GM23338 (cell line): ENCODE measurements around the gene BICD2. TPM values are rescaled to one million over a fixed set of nuclear protein-coding genes. Genes with fewer than 3 reads are reported as not detected.

ENCODE experiments used
- ATAC-seq: fragments of 200-7000 bp; cut with Tn5 transposase; 3 replicates; pipeline ENCODE4 v1.9.1; 2020
- DNase-seq: peaks from one replicate; pipeline ENCODE4 v3.0.0-alpha.2; 2015; ENCODE audit warnings: low spot score
- H2AFZ ChIP-seq: fragments of 200-600 bp; sonication (generic); 2 replicates; pipeline ENCODE4 v1.8.0; 2016; ENCODE audit warnings: antibody characterized with exemption, mild to moderate bottlenecking, moderate library complexity
- H3F3A ChIP-seq: fragments of 200-600 bp; sonication (generic); replicated peaks from 2 replicates; pipeline ENCODE4 v1.8.0; 2017; ENCODE audit warnings: antibody characterized with exemption, mixed run types, low read depth
- H3K27ac ChIP-seq: fragments of 200-600 bp; sonication (generic); 2 replicates; pipeline ENCODE4 v1.6.1; 2016; ENCODE audit warnings: low read depth
- H3K27me3 ChIP-seq: fragments of 200-600 bp; sonication (generic); 2 replicates; pipeline ENCODE4 v1.8.0; 2016; ENCODE audit warnings: mild to moderate bottlenecking, mixed run types, moderate library complexity; ENCODE audit not compliant: insufficient read depth
- H3K36me3 ChIP-seq: fragments of 200-600 bp; sonication (generic); 2 replicates; pipeline ENCODE4 v1.8.0; 2016; ENCODE audit warnings: mild to moderate bottlenecking; ENCODE audit not compliant: insufficient read depth
- H3K4me1 ChIP-seq: fragments of 200-600 bp; sonication (generic); 2 replicates; pipeline ENCODE4 v1.8.0; 2016; ENCODE audit warnings: mild to moderate bottlenecking, moderate library complexity; ENCODE audit not compliant: insufficient read depth
- H3K4me2 ChIP-seq: fragments of 200-600 bp; sonication (generic); 2 replicates; pipeline ENCODE4 v1.7.1; 2017; ENCODE audit warnings: mixed run types
- H3K4me3 ChIP-seq: fragments of 200-600 bp; sonication (generic); 2 replicates; pipeline ENCODE4 v1.6.1; 2016; ENCODE audit warnings: mixed run types
- H3K79me2 ChIP-seq: fragments of 200-600 bp; sonication (generic); replicated peaks from 2 replicates; pipeline ENCODE4 v1.8.0; 2017; ENCODE audit warnings: mild to moderate bottlenecking; ENCODE audit not compliant: insufficient read depth
- H3K9me2 ChIP-seq: fragments of 200-600 bp; sonication (generic); 2 replicates; pipeline ENCODE4 v1.8.0; 2017; ENCODE audit not compliant: insufficient read depth
- H4K20me1 ChIP-seq: fragments of 200-600 bp; sonication (generic); replicated peaks from 2 replicates; pipeline ENCODE4 v1.8.0; 2017; ENCODE audit warnings: mild to moderate bottlenecking; ENCODE audit not compliant: insufficient read depth
- H3K27ac Mint-ChIP-seq: 2 replicates; pipeline ENCODE4 v1.8.0; 2020; ENCODE audit warnings: inconsistent platforms, mild to moderate bottlenecking, moderate library complexity, mixed read lengths
- H3K27me3 Mint-ChIP-seq: 3 replicates; pipeline ENCODE4 v1.8.0; 2022; ENCODE audit warnings: low read depth, mild to moderate bottlenecking, moderate library complexity, mixed read lengths, inconsistent platforms; ENCODE audit not compliant: insufficient read depth, poor library complexity
- H3K36me3 Mint-ChIP-seq: 3 replicates; pipeline ENCODE4 v1.8.0; 2021; ENCODE audit warnings: low read depth, mild to moderate bottlenecking, inconsistent platforms, moderate library complexity, mixed read lengths
- H3K4me1 Mint-ChIP-seq: 3 replicates; pipeline ENCODE4 v1.8.0; 2020; ENCODE audit warnings: mild to moderate bottlenecking, inconsistent platforms, mixed read lengths
- H3K4me3 Mint-ChIP-seq: 3 replicates; pipeline ENCODE4 v1.8.0; 2021; ENCODE audit warnings: moderate library complexity, mild to moderate bottlenecking, inconsistent platforms, mixed read lengths
- H3K9me3 Mint-ChIP-seq: 3 replicates; pipeline ENCODE4 v1.8.0; 2020; ENCODE audit warnings: moderate library complexity, mild to moderate bottlenecking, inconsistent platforms, mixed read lengths
- CREB1 ChIP-seq: fragments of 250-450 bp; sonication (Bioruptor Pico); IDR thresholded peaks from 2 replicates; pipeline ENCODE4 v1.5.0; 2020; ENCODE audit warnings: low read depth, mild to moderate bottlenecking, moderate library complexity
- EZH2 ChIP-seq: fragments of 200-600 bp; sonication (generic); IDR thresholded peaks from one replicate; pipeline ENCODE4 v1.8.0; 2017; ENCODE audit warnings: antibody characterized with exemption, mild to moderate bottlenecking, low read depth; ENCODE audit not compliant: unreplicated experiment
- EZH2phosphoT487 ChIP-seq: fragments of 200-600 bp; sonication (generic); IDR thresholded peaks from one replicate; pipeline ENCODE4 v1.8.1; 2018; ENCODE audit warnings: antibody characterized with exemption; ENCODE audit not compliant: unreplicated experiment
- JUNB ChIP-seq: IDR thresholded peaks from one replicate; pipeline ENCODE4 v1.6.1; 2016; ENCODE audit warnings: antibody characterized with exemption; ENCODE audit not compliant: unreplicated experiment
- NANOG ChIP-seq: IDR thresholded peaks from 2 replicates; pipeline ENCODE4 v1.6.1; 2016; ENCODE audit warnings: antibody characterized with exemption, borderline replicate concordance
- POLR2AphosphoS5 ChIP-seq: IDR thresholded peaks from 2 replicates; pipeline ENCODE4 v1.6.1; 2016; ENCODE audit warnings: antibody characterized with exemption, low read depth
- STAT1 ChIP-seq: IDR thresholded peaks from one replicate; pipeline ENCODE4 v1.6.1; 2016; ENCODE audit warnings: antibody characterized with exemption; ENCODE audit not compliant: unreplicated experiment
- ZNF114 ChIP-seq: fragments of 250-450 bp; sonication (Bioruptor Pico); IDR thresholded peaks from 2 replicates; pipeline ENCODE4 v1.5.0; 2020; ENCODE audit warnings: mild to moderate bottlenecking, moderate library complexity
- ZNF331 ChIP-seq: fragments of 250-450 bp; sonication (Bioruptor Pico); IDR thresholded peaks from 2 replicates; pipeline ENCODE4 v1.5.0; 2020; ENCODE audit warnings: low read depth, mild to moderate bottlenecking, moderate library complexity
- ZNF462 ChIP-seq: fragments of 250-450 bp; sonication (Bioruptor Pico); IDR thresholded peaks from 2 replicates; pipeline ENCODE4 v1.5.0; 2020; ENCODE audit warnings: mild to moderate bottlenecking, moderate library complexity
- polyA plus RNA-seq: library from polyadenylated mRNA; unstranded; fragments of >200 nt; fragmentation: Nextera tagmentation; extraction: Ambion mirVana; gene quantifications from 2 replicates; pipeline ENCODE4 v1.2.1, GENCODE V29; 2016
- total RNA-seq: library from RNA; depleted of rRNA; stranded (reverse); fragments of >200 nt; shearing (Covaris generic); gene quantifications from 2 replicates; pipeline ENCODE4 v1.2.3, GENCODE V29; 2014
- TF ChIP-seq, protein P1 (sequence below): IDR thresholded peaks from one replicate; pipeline ENCODE4 v1.6.1; 2018; ENCODE audit warnings: antibody characterized with exemption; ENCODE audit not compliant: unreplicated experiment
- TF ChIP-seq, protein P2 (sequence below): IDR thresholded peaks from 2 replicates; pipeline ENCODE4 v1.6.1; 2016; ENCODE audit warnings: antibody characterized with exemption
- TF ChIP-seq, protein P3 (sequence below), 2 experiments: fragments of 200-600 bp in 1 of 2; sonication (generic) in 1 of 2; conservative IDR thresholded peaks; 2 replicates each; pipeline versions ENCODE4 v1.5.1 to v1.6.1; 2016 to 2017; ENCODE audit warnings: antibody characterized with exemption in 2 of 2, low read depth in 2 of 2, mild to moderate bottlenecking in 2 of 2, moderate library complexity in 1 of 2

Gene BICD2
- total and polyA plus RNA-seq, 2 experiments from 2014 or later = 8.7 to 34.3 TPM

DNA sequence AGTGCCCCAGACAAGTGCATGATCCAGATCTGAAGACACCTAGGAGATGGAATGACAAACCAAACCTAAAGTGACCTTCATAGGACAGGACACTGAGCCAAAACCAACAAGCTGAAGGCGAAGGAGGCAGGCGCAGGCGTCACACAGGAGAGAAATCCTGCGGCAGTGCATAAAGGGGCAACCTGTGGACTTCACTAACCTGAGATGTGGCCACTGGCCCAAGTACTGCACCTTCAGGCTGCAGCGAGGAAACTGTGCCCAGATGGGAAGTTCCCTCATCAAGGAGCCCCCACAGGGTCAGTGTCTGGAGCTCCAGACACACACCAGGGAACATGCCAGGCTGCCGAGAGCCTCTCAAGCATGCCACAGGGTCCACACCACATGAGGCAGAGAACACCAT lies 98.4 kb downstream of the BICD2 start:
- TF ChIP-seq NANOG (no peak), ZNF462 (CRISPR knock-in tag) (no peak), EZH2phosphoT487 (no peak), STAT1 (no peak), ZNF114 (CRISPR knock-in tag) (no peak), CREB1 (CRISPR knock-in tag) (no peak), EZH2 (no peak), JUNB (no peak), POLR2AphosphoS5 (no peak), ZNF331 (CRISPR knock-in tag) (no peak)
- TF ChIP-seq, protein P1, sequence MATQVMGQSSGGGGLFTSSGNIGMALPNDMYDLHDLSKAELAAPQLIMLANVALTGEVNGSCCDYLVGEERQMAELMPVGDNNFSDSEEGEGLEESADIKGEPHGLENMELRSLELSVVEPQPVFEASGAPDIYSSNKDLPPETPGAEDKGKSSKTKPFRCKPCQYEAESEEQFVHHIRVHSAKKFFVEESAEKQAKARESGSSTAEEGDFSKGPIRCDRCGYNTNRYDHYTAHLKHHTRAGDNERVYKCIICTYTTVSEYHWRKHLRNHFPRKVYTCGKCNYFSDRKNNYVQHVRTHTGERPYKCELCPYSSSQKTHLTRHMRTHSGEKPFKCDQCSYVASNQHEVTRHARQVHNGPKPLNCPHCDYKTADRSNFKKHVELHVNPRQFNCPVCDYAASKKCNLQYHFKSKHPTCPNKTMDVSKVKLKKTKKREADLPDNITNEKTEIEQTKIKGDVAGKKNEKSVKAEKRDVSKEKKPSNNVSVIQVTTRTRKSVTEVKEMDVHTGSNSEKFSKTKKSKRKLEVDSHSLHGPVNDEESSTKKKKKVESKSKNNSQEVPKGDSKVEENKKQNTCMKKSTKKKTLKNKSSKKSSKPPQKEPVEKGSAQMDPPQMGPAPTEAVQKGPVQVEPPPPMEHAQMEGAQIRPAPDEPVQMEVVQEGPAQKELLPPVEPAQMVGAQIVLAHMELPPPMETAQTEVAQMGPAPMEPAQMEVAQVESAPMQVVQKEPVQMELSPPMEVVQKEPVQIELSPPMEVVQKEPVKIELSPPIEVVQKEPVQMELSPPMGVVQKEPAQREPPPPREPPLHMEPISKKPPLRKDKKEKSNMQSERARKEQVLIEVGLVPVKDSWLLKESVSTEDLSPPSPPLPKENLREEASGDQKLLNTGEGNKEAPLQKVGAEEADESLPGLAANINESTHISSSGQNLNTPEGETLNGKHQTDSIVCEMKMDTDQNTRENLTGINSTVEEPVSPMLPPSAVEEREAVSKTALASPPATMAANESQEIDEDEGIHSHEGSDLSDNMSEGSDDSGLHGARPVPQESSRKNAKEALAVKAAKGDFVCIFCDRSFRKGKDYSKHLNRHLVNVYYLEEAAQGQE = no peak
- TF ChIP-seq, protein P2, sequence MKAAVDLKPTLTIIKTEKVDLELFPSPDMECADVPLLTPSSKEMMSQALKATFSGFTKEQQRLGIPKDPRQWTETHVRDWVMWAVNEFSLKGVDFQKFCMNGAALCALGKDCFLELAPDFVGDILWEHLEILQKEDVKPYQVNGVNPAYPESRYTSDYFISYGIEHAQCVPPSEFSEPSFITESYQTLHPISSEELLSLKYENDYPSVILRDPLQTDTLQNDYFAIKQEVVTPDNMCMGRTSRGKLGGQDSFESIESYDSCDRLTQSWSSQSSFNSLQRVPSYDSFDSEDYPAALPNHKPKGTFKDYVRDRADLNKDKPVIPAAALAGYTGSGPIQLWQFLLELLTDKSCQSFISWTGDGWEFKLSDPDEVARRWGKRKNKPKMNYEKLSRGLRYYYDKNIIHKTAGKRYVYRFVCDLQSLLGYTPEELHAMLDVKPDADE = no peak
- TF ChIP-seq, protein P3, sequence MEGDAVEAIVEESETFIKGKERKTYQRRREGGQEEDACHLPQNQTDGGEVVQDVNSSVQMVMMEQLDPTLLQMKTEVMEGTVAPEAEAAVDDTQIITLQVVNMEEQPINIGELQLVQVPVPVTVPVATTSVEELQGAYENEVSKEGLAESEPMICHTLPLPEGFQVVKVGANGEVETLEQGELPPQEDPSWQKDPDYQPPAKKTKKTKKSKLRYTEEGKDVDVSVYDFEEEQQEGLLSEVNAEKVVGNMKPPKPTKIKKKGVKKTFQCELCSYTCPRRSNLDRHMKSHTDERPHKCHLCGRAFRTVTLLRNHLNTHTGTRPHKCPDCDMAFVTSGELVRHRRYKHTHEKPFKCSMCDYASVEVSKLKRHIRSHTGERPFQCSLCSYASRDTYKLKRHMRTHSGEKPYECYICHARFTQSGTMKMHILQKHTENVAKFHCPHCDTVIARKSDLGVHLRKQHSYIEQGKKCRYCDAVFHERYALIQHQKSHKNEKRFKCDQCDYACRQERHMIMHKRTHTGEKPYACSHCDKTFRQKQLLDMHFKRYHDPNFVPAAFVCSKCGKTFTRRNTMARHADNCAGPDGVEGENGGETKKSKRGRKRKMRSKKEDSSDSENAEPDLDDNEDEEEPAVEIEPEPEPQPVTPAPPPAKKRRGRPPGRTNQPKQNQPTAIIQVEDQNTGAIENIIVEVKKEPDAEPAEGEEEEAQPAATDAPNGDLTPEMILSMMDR (conservative IDR thresholded peaks at IDR 0.05; ENCODE audit: low read depth in 2 of 2) = no peak
- Histone ChIP-seq H3F3A (peaks cover 5% of the 10 kb centered on the region; the same call in 1 of the 2 replicates), H2AFZ (no peak overlapping the region), H3K4me2 (no peak overlapping the region), H3K79me2 (peaks cover 85% of the 10 kb centered on the region), H3K4me3 (no peak overlapping the region), H3K9me2 (no peaks in the 10 kb centered on the region), H3K36me3 (no peaks in the 10 kb centered on the region), H3K27ac (no peak overlapping the region), H4K20me1 (peaks cover 6% of the 10 kb centered on the region), H3K4me1 (peaks cover 13% of the 10 kb centered on the region; the same call in 1 of the 2 replicates), H3K27me3 (no peaks in the 10 kb centered on the region)
- no peak for ATAC-seq
- no peak overlapping the region for H3K4me3 Mint-ChIP-seq
- no peaks in the 10 kb centered on the region for H3K9me3 Mint-ChIP-seq
- no peak overlapping the region; the same call in 1 of the 2 replicates for H3K27ac Mint-ChIP-seq
- peaks cover 30% of the 10 kb centered on the region for H3K4me1 Mint-ChIP-seq
- H3K36me3 Mint-ChIP-seq = peaks cover 4% of the 10 kb centered on the region; the same call in 1 of the 3 replicates
- peaks cover 5% of the 10 kb centered on the region for H3K27me3 Mint-ChIP-seq
- no peak for DNase-seq
